Motor neuron (in vitro differentiated cells): ENCODE measurements around the gene HIC1. TPM values are rescaled to one million over a fixed set of nuclear protein-coding genes. Genes with fewer than 3 reads are reported as not detected.

ENCODE experiments used
- ATAC-seq, 8 experiments: fragments of 200-7000 bp; cut with Tn5 transposase; replicated peaks in 6 of 8; 2 replicates each; pipeline ENCODE4 v1.8.0; 2021; ENCODE audit warnings: mild to moderate bottlenecking in 8 of 8, moderate library complexity in 8 of 8
- H3K27ac ChIP-seq, 2 donors: fragments of 250-450 bp; sonication (Bioruptor Pico); 2 replicates each; pipeline ENCODE4 v1.9.0; 2021; ENCODE audit warnings: antibody characterized with exemption in 2 of 2, mild to moderate bottlenecking in 2 of 2, moderate library complexity in 1 of 2
- H3K4me1 ChIP-seq, 2 donors: fragments of 250-450 bp; sonication (Bioruptor Pico); replicated peaks in 1 of 2; 2 replicates each; pipeline ENCODE4 v1.6.1; 2021; ENCODE audit warnings: antibody characterized with exemption in 2 of 2, mild to moderate bottlenecking in 2 of 2, moderate library complexity in 1 of 2
- H3K4me3 ChIP-seq, 5 donors: fragments of 250-450 bp; sonication (Bioruptor Pico); 2 replicates each; pipeline ENCODE4 v1.9.0; 2021; ENCODE audit warnings: antibody characterized with exemption in 5 of 5, mild to moderate bottlenecking in 5 of 5, moderate library complexity in 4 of 5
- WGBS, 10 experiments: fragments of 450-650 bp; shearing (Covaris generic); methylation state at CpG; one replicate each; pipeline ENCODE4 v1.0.0; 2022; 5-methylcytosine and 5-hydroxymethylcytosine counted together
- in situ Hi-C, 9 experiments: fragments of 400-800 bp; cut with MboI; loops; one replicate each; pipeline ENCODE4 v1.15.0; 2021; ENCODE audit warnings: low sequenced_read_pairs in 9 of 9, low pct_unique_long_range_greater_than_20kb in 2 of 9; ENCODE audit not compliant: unreplicated experiment in 9 of 9
- total RNA-seq, 8 experiments: library from RNA; unstranded; fragments of 300-600 nt; gene quantifications; 2 replicates each; pipeline versions ENCODE4 v1.2.3 to v1.2.4, GENCODE V29; 2022

HIC1 gene
- total RNA-seq, 8 experiments from 2014 or later, result 0.71 to 24.0 (median 6.7) TPM

DNA sequence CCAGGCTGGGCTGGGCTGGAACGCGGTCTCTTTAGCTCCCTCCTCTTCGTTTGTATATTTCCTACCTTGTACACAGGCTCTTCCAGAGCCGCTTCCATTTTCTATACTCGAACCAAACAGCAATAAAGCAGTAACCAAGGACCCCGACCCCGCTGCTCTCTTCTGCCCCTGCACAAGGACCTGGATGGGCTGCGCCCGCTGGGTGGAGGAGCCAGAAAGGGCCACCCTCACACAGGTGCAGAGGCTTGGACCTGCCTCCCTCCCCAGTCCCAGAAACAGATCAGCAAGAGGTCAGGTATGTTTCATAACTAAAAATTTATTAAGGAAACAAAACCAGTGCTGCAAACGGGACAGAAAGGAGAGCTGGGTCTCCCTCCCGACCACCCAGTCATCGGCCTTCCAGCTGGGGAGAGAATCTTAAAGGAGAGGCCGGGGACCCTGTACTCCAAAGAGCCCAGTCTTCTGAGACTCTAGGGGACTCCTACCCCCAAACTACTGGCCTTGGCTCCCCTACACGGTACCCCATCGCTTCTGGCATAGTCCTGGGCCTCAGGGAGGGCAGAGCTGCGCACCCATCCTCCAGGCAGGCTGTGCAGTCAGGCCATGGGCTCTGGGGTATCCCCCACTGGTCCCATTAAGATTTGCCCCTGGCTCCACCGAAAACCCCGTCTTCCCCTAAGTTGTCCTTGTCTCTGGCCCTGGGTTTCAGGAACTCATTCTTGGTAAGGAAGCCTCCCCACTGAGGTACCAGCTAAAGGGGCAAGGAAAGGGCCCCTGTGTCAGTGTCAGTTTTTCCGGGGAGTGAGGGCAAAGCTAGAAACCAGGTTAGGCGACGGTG, 4.9 kb downstream of the HIC1 start:
- 20 to 100% (median 85%) methylated on average over 1 to 10 of the region's 21 CpGs; no CpG with 5 or more reads in 3 of the 10 experiments for WGBS, 10 experiments
- H3K4me3 ChIP-seq, result no peak overlapping the region
- no peak overlapping the region for H3K27ac ChIP-seq
- peaks cover 0 to 5% of the 10 kb centered on the region in 2 donors for H3K4me1 ChIP-seq
- no peak for ATAC-seq
- in situ Hi-C loops, result loop anchor here in 5 of 9 experiments (10.0 to 25.0 kb wide), 2 partner anchors 178 to 185 kb away; no protein-coding TSS in a partner anchor

DNA sequence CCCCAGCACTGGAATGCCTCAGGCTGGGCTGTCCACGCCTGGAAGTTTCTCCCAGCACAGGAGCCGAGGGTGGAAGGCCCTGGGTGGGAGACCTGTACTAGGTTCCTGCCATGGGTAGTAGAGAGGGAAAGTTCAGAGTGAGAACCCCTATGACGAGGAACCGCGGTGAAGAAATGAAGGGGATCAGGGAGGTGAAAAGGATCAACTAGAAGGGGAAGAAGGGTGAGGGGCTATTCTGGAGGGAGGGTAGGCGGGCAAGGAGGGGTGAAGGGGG, 5.4 kb downstream of the HIC1 start:
- no peak overlapping the region for H3K4me3 ChIP-seq
- ATAC-seq, result no peak
- H3K27ac ChIP-seq, result no peak overlapping the region
- 93 to 100% methylated on average over 1 to 5 of the region's 6 CpGs; no CpG with 5 or more reads in 8 of the 10 experiments for WGBS, 10 experiments
- in situ Hi-C loops, result loop anchor here in 3 of 9 experiments (25.0 kb wide), 1 partner anchor 177 kb away; no protein-coding TSS in a partner anchor
- H3K4me1 ChIP-seq, result peaks cover 0 to 4% of the 10 kb centered on the region in 2 donors

DNA sequence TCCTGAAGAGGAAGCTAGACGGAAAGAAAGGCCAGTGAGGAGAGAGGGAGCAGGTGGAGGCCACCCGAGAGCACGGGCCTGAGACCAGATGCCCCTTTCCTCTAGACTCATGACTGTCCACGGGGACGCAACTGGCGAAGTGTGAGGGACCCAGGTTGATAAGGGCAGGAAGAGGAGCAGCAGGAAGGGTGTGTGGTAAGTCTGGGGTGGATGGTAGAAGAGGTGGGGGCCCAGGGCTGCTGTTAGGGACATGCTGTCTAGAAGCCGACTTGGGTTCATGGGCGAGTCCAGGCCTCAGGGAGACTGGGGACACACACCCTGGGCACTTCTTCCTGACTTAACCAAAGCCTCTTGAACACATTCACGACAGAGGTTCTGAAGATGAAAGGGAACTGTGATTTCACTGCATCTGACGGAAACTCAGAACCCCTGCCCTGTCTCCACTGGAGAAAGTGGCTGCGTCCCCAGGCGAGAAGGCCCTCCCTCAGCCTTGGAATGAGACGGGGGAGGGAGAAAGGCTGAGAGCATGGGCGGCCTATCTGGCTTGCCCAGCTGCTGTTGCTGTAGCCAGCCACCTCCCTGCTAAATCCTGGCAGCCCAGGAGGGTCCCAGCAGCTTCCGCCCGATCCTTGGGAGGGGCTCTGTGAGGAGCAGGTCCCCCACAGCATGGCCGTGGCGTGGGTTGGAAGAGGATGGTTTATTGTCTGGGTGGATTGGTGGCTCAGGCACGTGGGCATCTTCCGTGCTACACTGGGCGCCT, 6.0 kb downstream of the HIC1 start:
- WGBS, 10 experiments, result 57 to 100% (median 90%) methylated on average over 2 to 8 of the region's 21 CpGs; no CpG with 5 or more reads in 4 of the 10 experiments
- Histone ChIP-seq H3K27ac (no peak overlapping the region), H3K4me1 (no peaks in the 10 kb centered on the region), H3K4me3 (no peak overlapping the region)
- in situ Hi-C loops, result loop anchor here in 3 of 9 experiments (25.0 kb wide), 1 partner anchor 176 kb away; no protein-coding TSS in a partner anchor
- ATAC-seq, result peak in 2 of 8 experiments; percentile 0

DNA sequence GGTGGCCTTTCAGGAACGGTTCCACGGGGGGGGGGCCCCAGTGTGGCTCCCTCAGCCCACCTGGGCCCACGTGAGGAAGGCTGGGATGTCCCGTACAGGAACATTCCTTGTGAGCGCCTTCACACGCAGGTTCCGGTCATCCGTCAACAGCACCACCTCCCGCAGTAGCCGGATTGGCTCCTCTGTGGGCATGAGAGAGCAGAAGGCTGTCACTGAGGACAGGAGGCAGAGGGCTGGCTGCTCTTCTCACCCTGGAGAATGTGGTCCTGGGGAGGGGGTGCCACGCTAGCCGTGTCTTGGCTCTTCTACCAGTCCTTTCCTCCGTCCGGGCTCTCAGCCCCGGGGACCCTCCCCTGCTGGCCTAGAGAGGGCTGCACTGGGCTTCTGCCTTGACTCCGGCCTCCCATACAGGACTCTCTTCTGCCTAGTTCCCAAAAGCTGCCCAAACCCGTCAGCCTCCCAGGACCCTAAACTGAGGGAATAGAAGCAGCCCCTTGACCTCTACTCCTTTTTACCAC, 6.6 kb downstream of the HIC1 start:
- Histone ChIP-seq H3K4me1 (no peaks in the 10 kb centered on the region), H3K27ac (no peak overlapping the region), H3K4me3 (no peak overlapping the region)
- WGBS, 10 experiments, result 50 to 100% (median 93%) methylated on average over 1 to 6 of the region's 17 CpGs; no CpG with 5 or more reads in 5 of the 10 experiments
- ATAC-seq, result no peak
- in situ Hi-C loops, result loop anchor here in 3 of 9 experiments (25.0 kb wide), 1 partner anchor 176 kb away; no protein-coding TSS in a partner anchor

DNA sequence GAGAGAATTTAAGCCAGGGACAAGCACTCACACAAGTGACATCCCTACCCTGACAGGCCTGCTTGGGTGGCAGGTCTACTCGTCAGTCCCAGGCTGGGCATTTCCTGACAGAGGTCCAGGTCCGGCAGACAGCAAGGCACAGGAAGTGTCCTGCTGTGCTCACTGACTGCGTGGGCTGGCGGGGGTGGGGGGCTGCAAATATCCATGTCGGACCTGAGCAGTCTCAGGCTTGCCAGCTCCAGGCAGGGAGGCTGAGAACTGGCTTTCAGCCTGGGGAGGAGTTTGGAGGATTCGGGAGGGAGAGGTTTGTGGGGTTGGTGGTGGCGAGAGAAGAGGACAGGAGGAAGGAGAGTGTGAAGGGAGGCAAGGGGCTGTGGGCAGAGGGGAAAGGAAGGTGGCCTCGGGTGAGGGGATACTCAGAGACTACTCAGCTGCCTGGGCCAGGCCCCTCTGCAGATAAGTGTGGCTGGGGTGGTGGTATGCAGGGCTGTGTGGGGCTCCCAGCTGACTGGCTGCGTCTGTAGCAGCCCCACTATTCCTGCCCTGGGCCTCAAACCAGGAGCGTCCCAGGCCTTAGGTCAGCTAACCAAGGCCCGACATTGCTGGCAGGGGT, 7.8 kb downstream of the HIC1 start:
- H3K4me3 ChIP-seq, result no peak overlapping the region
- 0 to 83% (median 64%) methylated on average over 1 to 3 of the region's 11 CpGs; no CpG with 5 or more reads in 2 of the 10 experiments for WGBS, 10 experiments
- ATAC-seq, result peak in 2 of 8 experiments; percentile 0 to 1
- no peak overlapping the region for H3K27ac ChIP-seq
- in situ Hi-C loops, result loop anchor here in 3 of 9 experiments (25.0 kb wide), 1 partner anchor 175 kb away; no protein-coding TSS in a partner anchor
- no peaks in the 10 kb centered on the region for H3K4me1 ChIP-seq

DNA sequence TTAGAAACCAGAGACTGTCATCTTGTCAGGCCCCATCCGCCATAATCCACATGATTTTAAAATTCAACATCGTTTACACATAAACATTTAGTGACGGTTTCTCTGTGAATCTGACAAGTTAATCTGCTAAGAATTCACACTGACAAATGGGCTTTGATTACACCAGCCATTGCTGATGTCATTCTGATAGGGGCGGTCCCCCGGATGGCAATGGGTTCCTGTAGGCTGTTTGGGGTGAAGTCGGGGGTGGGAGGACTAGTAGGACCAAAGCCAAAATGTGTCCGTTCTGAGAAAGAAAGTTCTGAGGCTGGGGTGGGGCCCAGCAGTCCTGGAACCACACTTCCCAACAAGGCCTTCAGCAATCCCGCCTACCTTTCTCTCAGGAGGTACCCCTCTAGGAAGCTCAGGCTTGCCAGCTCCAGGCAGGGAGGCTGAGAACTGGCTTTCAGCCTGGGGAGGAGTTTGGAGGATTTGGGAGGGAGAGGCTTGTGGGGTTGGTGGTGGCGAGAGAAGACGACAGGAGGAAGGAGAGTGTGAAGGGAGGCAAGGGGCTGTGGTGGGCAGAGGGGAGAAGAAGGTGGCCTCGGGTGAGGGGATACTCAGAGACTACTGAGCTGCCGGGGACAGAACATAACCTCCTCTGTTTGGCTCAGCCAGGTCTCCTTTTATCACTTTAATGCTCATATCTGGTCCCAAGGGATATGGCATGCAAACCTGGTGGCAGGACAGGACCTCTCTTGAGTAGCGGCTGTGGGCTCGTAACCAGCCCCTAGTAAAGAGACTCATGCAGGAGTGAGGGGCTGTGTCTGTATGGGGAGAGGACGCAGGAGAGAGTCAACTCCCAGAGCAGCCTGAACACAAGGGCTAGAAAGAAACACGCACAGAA, 8.6 kb downstream of the HIC1 start:
- Histone ChIP-seq H3K4me3 (no peak overlapping the region), H3K27ac (no peak overlapping the region), H3K4me1 (no peaks in the 10 kb centered on the region)
- ATAC-seq, result peak in 2 of 8 experiments; percentile 9
- in situ Hi-C loops, result loop anchor here in 3 of 9 experiments (25.0 kb wide), 1 partner anchor 174 kb away; no protein-coding TSS in a partner anchor
- WGBS, 10 experiments, result 62 to 100% (median 88%) methylated on average over 1 to 9 of the region's 16 CpGs; no CpG with 5 or more reads in 1 of the 10 experiments

DNA sequence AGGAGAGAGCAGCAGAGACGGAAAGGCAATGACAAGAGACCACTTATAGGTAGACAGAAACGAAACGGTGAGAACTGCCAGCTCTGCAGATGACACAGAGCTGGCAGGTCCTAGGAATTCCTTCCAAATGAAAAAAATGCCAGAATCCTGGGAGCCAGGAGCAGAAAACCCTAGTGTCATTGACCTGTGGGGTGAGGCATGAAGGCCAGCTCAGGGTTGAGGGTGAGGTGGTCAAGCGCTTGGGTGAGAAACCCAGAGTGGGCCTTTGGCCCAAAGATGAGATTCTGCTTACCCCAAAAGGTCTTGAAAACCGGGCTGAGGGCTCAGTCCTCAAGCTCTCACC, 9.2 kb downstream of the HIC1 start:
- no peak for ATAC-seq
- 50 to 94% (median 83%) methylated on average over 1 to 4 of the region's 5 CpGs; no CpG with 5 or more reads in 3 of the 10 experiments for WGBS, 10 experiments
- in situ Hi-C loops, result loop anchor here in 3 of 9 experiments (25.0 kb wide), 1 partner anchor 173 kb away; no protein-coding TSS in a partner anchor
- Histone ChIP-seq H3K4me1 (no peaks in the 10 kb centered on the region), H3K4me3 (no peak overlapping the region), H3K27ac (no peak overlapping the region)

DNA sequence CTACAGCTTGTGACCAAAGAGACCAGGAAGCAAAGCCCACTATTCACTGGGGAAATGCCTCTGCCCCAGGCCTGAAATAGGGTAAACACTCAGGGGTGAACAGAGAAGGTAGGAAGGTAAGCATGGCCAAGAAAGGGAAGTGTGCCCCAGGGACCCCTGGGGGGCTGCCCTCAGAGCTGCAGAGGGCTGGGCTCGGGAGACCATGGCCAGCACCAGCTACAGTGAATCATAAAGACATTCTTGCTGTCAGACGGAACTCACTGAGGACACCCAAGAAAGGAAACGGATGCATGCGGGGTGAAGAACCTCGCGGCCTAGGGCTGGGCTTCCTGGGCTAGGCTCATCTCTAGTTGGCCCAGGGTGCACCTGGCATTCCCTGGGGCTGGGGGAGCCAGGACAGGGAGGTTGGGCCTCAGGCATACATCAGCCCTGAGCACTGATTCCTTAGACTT, 9.6 kb downstream of the HIC1 start:
- H3K4me1 ChIP-seq, result no peaks in the 10 kb centered on the region
- ATAC-seq, result peak in 3 of 8 experiments; percentile 1 to 8 (median 1)
- H3K4me3 ChIP-seq, result no peak overlapping the region
- H3K27ac ChIP-seq, result no peak overlapping the region
- 72 to 97% methylated on average over 5 of the region's 6 CpGs; no CpG with 5 or more reads in 8 of the 10 experiments for WGBS, 10 experiments
- in situ Hi-C loops, result loop anchor here in 3 of 9 experiments (25.0 kb wide), 1 partner anchor 173 kb away; no protein-coding TSS in a partner anchor

DNA sequence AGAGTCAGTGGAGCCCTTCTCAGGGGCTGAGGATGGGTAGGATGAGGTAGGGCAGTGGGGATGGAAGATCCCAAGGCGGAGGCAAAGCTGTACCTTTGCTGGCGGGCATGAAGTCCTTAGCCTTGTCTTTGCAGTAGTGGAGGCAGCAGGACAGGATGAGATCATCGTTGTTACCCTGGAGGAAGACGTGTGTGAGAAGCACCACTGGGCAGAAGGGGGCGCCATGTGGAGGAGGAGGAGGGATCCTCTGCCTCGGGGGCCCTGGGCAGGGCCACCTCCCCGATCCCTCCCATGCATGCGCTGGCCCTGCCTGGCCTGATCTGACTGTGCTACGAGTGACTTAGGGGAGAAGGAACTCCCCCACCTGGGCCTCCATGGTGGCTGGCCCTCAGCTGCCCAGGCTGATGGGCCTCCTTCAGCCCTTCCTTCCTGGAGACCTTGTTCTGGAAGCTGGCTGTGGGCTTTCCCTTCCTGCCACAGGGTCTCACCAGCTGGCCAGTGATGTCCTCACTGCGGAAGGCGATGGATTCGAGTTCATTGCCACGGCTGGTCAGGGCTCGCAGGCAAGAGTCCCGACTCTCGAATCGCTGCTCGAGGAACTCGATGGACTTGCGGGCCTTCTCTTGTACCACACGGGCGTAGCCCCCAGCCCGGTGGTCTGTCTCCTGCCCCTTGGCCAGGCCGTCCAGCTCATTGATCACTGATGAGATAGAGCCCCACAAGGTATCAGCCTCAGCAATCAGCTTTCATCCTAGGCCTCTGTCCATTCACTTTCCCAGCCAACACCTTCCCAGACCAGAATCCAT, 10.3 kb downstream of the HIC1 start:
- peak; percentile 11 to 73 (median 36) for ATAC-seq
- Histone ChIP-seq H3K27ac (no peak overlapping the region), H3K4me3 (no peak overlapping the region), H3K4me1 (no peaks in the 10 kb centered on the region)
- in situ Hi-C loops, result loop anchor here in 3 of 9 experiments (25.0 kb wide), 1 partner anchor 172 kb away; no protein-coding TSS in a partner anchor
- 83 to 100% (median 95%) methylated on average over 6 to 10 of the region's 24 CpGs; no CpG with 5 or more reads in 6 of the 10 experiments for WGBS, 10 experiments

DNA sequence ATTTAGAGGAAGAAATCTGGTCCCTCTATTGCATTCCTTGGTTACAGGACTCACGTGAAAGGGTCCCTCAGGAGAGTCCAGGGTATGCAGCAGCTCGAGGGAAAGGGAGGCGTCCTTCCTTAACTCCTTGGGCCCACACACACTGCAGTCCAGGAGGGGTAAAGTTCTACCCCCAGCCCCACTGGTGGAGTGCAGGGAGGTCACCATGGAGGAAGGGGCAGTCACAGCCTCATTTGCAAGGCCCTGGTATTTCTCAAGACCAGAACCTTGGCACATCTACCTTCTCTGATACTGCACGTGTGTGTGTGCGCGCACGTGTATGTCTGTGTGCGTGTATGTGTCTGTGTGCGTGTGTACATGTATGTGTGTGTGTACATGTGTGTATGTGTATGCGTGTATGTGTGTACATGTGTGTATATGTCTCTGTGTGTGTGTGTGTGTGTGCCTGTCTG, 11.1 kb downstream of the HIC1 start:
- no peaks in the 10 kb centered on the region for H3K4me1 ChIP-seq

More for the DNA sequence above, 11.1 kb downstream of the HIC1 start:
- Histone ChIP-seq H3K27ac (no peak overlapping the region), H3K4me3 (no peak overlapping the region)
- no peak for ATAC-seq
- in situ Hi-C loops, result loop anchor here in 3 of 9 experiments (25.0 kb wide), 1 partner anchor 171 kb away; no protein-coding TSS in a partner anchor
- 33 to 100% (median 80%) methylated on average over 1 to 3 of the region's 10 CpGs; no CpG with 5 or more reads in 3 of the 10 experiments for WGBS, 10 experiments
